Umbilical cord (tissue), 2 donors: Measurements from ENCODE around the gene HNRNPU. TPM values are rescaled to one million over a fixed set of nuclear protein-coding genes. Genes with fewer than 3 reads are reported as not detected.
"Not testable (repeated sequence)": the region's sequence is repeated elsewhere in the genome, so short reads cannot be mapped to it uniquely, and the experiment has no call there.

Experiments
- DNase-seq: peaks from one replicate; pipeline ENCODE4 v3.0.0-alpha.2; 2015; ENCODE audit warnings: low spot score
- total RNA-seq: library from RNA; depleted of rRNA; stranded (reverse); fragments of >200 nt; gene quantifications from one replicate; pipeline ENCODE4 v1.2.3, GENCODE V29; 2014; ENCODE audit warnings: low replicate concordance; ENCODE audit not compliant: insufficient read depth

Gene HNRNPU
- total RNA-seq, 1 donor from 2014 or later, result 401 TPM

DNA sequence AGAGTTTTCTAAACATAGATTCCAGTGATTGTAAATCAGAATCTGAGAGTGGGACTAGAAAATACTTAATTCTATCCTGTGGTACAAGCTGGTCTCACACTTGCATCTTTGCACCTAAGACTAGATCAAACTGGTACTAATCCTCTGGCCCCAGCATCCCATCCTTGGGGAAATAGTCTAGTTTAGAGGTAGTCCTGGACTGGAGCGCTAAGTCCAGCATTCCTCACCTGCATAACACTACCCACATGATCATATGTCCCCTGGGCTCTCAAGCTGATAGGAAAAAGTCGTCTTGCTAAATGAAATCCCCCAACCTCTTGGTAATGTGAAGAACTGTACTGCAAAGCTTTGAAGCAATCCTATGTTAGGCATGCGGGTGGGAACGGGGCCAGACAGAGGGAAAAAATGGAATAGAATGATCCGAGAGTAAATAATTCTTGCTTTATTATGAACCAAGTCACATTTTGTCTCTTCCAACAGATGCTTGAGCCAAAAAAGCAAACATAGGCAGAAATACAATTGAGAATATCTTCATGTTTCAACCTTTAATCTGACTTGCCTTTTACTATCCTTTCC, 24.0 kb downstream of the HNRNPU start:
- no peak for DNase-seq

DNA sequence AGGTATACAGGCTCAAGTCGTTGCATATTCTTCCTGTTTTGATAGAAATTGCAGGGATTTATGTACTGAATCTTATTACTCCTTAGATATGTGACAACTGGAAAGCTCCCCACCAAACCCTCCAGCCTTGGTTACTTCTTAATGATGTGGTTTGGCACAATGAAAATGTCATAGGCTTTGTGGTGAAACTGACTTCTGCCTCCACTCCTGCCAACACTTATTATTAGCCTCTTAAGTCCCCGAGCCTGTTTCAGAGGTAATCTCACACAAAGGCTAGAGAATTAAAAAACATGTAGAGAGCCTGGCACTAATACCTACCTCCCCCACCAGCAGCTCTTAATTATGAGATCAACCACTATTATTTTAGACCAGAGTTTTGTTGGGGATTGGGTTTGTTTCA, 24.7 kb downstream of the HNRNPU start:
- DNase-seq, result no peak

DNA sequence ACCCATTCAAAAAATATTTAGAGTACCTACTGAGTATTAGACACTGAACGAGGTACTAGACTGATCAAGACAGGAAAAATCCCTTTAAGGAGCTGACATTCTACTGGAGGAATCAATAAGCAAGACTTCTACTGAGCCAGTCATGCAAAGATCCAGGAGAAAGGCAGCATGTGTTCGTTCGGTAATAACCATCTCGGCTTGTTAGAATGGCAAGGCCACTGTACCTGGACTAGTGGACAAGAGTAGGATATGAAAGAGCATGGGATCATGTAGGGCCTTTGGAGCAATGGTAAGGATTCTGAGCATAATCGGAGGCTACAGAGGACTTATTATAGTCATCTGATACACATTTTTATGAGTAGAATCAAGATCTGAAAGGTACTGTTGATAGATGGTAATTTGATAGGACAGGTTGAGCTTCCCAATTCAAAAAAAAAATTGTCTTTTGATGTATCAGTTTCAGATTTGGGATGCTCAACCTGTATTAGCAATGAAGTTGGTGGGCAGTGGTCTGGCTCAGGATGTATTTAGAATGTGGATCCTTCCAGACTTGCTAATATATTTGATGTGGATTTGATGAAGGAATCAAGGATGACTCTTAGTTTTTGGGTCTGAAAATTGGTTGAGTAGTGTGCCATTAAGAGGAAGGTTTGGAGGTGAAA, 26.6 kb downstream of the HNRNPU start:
- no peak for DNase-seq

DNA sequence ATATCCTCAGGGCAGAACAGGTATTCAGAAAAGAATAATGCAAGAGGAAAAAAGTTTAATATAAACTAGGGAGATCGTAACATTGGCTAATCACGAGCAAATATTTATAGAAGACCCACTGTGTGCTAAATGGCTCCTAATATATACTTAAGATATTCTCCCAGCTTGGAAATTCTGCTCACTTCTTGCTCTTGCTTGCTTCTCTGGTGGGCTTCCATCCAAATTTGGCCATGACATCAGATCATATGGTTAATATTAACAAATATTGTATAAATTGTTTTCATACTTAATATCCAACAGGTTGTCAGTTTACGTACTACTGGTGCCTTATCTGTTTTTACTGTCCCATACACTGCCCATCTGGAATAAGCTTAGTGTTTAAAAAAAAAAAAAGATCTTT, 27.8 kb downstream of the HNRNPU start:
- DNase-seq, result no peak

DNA sequence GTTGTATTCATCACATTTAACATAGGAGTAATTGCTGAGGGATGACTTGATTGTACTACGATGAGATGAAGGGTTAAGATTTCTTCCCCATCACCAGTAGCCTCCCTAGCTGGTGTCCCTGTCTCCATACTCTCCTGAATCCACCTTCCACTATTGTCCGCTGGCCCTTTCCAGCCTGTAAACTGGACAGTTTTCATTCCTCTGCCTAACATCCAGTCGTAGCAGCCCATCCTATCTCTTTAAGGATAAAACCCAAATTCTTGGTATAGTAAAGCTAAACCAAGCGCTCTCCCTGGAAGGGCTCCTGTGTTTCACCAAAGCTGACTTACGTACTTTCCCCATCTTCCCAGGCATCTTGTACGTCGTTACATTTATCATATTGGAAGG, 28.2 kb downstream of the HNRNPU start:
- DNase-seq, result peak; percentile 63

DNA sequence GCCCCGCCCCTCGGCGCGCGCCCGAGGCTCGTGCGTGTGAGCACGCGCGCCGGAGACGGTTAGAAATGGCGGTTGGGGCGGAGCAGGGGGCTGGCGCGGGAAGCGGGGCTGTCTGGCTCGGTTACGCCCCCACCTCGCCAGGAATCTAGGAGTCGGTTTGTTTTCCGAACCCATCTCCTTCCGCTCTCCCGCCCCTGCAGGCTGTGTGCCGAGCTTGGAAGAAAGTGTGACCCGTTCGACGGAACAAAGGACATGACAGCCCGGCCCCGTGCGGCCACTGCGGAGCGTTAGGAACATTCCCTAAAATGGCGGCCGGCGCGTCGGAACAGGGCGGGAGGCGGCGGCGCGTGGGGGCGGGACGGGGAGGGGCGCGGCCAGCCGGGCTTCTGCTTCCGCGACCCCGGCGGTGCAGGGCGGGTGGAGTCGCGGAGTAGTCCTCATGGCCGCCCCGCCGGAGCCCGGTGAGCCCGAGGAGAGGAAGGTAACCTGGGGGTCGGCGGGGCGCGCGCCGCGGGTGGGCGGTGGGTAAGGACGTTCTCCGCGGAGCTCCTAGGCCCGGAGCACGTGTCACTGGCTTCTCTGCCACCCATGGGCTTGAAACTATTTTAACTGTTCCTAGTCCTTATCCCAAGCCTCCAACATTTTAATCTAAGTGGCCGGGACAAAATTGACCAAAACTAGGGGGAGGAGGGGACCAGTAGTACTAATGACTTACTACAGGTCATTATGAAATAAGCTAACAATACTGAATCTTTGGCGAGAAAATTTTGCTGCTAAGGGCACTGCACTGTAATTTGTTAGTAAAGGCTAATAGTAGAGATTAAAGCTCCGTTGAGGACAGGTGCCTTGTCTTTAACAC, 28.8 kb downstream of the HNRNPU start, which contains the start of gene COX20:
COX20 (plus strand) TSS at position 383 of the 859 bp plus-strand sequence; CDS start at position 440, 57 bp downstream.
- peak; percentile 96 for DNase-seq

DNA sequence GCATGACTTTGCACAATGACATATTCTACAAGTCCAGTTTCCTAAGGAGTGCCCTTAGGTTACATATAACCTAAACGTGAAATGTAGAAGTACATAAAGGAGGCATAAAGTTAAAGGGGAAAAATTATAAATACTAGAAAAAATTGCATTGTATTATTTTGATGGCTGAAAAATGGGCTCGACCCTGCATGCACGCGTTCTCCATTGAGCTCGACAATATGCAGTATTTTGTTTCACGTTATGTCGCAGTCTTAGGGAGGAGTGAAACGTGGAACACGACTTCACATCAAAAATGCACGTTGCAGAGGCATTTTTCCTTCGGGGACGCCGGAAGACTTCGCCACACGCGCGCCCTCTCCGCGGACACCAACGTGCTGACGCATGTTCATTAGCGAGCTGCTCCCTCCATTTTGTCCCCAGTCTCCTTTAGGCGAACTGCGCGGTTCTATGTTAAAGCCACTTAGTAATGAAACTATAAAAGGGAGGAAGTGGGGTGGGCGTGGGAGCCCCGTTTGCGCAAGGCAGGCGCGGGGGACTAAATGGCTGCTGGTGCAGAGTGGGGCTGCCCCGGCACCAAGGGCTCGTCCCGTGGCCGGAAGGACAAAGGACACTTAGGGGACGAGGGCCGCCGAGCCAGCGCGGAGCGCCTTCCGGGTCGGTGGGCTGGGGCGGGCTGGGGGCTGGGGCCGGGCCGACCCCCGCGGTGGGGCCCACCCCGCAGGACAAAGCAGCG, 29.6 kb downstream of the HNRNPU start:
- peak; percentile 96 for DNase-seq

DNA sequence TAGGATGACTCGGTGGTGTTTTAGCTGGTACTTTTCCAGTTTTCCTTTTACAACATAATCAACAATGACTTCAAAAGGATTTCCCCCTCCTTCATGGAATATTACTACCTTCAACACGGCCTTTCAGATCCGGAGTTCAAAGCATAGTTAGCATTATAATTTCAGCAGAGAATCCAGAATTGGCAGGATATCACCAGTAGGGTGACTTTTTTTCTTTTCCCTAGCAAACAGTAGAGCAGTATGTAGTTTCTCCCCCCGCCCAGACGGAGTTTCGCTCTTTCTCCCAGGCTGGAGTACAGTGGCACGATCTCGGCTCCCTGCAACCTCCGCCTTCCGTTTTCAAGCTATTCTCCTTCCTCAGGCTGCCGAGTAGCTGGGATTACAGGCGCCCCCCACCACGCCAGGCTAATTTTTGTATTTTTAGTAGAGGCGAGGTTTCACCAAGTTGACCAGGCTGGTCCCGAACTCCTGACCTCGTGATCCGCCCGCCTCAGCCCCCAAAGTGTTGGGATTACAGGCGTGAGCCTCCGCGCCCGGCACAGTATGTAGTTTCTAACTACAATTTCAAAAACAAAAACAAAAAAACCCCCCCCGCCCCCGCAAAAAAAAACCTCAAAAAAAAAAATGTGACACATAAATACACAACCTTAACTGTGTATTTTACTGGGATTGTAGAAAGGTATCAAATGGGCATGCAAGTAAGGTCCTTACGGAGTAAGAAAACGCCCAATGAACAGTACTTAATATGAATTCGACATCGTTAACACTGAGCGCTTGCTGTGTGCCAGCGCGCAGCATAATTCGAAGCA, 30.4 kb downstream of the HNRNPU start:
- DNase-seq, result peak; percentile 87

DNA sequence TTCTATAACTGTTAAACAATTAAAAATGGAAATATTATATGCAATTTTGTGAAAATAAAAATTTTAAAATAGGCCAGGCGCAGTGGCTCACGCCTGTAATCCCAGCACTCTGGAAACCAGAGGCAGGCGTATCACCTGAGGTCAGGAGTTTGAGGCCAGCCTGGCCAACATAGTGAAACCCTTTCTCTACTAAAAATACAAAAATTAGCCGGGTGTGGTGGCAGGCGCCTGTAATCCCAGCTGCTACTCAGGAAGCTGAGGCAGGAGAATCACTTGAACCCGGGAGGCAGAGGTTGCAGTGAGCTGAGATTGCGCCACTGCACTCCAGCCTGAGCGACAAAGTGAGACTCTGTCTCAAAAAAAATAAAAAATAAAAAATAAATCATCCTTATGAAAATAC, 31.1 kb downstream of the HNRNPU start:
- DNase-seq, result not testable (repeated sequence)

DNA sequence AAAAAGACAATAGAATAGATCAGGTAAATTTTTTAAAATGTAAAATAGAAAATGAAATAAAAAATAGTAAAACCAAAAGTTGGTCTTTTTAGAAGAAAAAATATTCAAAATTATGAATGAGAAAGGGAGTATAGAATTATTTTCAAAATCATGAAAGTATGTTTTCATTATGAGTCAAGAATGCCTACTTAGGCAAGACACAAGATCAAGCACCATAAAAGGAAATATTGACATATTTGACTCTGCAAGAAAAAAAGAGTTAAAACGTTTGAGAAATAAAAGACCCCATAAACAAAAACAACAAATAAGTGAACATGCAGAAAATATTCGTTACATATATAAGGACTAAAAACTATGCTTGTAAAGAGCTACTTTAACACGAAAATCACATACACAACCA, 33.7 kb downstream of the HNRNPU start:
- no peak for DNase-seq

DNA sequence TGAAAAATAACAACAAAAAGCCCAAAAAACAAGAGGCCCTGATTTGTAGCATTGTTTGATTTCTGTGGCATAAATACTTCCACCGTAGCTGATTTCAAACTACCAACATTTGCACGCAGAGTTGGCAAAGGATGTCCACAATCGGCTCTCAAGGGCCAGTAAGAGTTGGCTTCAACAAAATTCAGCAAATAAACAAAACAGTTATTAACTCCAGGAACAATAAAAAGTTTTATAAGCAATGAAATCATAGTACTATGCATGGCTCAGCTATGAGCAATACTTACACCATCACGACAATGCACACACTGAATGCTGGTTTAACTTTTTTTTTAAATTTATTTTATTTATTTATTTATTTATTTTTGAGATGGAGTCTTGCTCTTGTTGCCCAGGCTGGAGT, 37.6 kb downstream of the HNRNPU start:
- DNase-seq, result no peak

DNA sequence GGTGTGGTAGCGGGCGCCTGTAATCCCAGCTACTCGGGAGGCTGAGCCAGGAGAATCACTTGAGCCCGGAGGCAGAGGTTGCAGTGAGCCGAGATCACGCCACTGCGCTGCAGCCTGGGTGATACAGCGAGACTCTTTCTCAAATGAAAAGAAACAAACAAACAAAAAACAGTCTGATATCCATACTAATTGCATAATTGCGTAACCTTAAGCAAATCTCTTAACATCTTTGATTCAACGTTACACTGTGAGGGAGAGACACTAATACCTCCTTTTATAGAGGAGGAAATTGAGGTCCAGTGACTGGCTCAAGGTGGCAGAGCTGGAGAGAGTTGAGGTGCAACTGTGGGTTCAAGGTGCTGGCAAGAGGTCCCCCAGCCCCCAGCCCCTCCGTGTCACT, 41.5 kb downstream of the HNRNPU start:
- no peak for DNase-seq

DNA sequence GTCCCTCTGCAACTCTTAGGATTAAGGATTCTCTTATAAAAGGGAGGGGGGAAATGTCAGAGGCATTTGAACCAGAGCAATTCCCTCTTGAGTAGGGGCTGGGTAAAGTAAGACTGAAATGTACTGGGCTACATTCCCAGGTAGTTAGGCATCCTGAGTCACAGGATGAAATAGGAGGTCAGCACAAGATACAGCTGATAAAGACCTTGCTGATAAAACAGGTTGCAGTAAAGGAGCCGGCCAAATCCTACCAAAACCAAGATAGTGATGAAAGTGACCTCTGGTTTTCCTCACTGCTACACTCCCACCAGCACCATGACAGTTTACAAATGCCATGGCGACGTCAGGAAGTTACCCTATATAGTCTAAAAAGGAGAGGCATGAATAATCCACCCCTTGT, 43.2 kb downstream of the HNRNPU start:
- no peak for DNase-seq

DNA sequence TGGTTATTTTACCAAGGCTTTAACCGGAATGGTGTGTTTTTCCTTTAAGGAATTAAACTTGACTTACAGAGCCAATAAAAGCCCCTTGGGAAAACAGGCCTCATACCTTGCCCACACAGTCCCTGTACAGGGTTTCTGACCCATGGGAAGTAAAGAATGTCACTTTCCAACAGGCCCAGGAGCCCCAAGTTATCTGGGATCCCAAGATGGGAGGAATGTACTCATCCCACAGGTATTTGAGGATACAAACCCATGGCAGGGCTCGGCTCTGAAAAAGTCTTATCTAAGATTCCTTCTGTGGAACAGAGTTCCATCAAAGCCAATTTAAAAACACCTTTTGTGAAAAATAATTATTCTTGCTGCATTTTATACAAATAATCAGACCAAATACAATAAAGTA, 44.2 kb downstream of the HNRNPU start:
- no peak for DNase-seq

DNA sequence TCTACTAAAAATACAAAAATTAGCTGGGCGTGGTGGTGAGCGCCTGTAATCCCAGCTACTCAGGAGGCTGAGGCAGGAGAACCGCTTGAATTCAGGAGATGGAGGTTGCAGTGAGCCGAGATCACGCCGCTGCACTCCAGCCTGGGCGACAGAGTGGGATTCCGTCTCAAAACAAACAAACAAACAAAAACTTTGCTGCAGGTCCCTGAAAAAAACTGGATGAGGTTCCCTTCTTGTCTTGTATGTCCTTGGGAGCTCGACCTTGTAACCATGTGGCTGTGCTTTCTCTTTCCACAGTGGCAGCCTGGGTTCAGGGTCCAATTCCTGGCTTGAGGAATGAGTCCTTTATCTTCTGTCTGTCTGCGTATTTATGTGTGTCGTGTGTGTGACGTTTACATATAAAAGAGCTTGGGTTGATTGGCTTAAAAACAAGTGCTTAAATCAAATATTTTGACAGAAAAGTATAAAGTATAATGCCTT, 46.9 kb downstream of the HNRNPU start:
- DNase-seq, result no peak

DNA sequence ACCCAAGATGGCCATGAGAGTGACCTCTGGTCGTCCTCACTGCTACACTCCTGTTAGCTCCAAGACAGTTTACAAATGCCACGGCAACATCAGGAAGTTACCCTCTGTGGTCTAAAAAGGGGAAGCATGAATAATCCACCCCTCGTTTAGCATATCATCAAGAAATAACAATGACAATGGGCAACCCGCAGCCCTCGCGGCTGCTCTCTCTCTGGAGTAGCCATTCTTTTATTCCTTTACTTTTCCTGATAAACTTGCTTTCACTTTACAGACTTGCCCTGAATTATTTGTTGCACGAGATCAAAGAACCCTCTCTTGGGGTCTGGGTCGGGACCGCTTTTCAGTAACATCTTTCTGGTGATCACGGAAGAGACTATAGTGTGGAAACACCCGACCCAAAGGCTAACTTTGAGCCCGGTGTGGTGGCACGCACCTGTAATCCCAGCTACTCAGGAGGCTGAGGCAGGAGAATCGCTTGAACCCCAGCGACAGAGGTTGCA, 48.7 kb downstream of the HNRNPU start:
- no peak for DNase-seq

DNA sequence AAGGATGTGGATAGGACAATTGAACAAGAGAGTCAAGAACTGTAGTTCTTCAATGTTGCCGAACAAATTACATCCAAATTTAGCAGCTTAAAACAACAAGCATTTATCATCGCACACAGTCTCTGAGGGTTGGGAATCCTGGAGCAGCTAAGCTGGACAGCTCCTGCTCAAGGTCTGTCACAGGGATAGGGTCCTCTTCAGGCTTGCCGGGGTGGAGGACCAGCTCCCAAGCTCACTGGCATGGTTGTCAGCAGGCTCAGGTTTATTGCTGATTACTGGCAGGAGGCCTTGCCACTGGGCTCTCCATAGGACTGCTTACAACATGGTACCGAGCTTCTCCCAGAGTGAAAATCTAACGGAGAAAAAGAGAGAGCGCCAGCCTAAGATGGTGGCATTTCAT, 51.0 kb downstream of the HNRNPU start:
- DNase-seq, result no peak

DNA sequence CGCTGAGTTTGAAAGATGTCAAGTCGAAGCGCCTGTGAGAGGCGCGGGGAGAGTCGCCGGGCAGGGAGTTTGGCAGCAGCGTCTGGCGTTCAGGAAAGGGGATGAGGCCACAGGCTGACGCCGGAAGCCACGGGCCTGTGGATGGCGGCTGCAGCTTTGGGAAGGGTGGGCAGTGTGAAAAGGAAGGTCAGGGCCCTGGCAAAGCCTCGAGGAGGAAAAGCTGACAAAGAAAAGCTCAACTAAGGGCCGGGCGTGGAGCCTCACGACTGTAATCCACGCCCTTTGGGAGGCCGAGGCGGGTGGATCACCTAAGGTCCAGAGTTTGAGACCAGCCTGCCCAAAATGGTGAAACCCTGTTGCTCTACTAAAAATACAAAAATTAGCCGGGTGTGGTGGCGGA, 54.1 kb downstream of the HNRNPU start:
- DNase-seq, result no peak

DNA sequence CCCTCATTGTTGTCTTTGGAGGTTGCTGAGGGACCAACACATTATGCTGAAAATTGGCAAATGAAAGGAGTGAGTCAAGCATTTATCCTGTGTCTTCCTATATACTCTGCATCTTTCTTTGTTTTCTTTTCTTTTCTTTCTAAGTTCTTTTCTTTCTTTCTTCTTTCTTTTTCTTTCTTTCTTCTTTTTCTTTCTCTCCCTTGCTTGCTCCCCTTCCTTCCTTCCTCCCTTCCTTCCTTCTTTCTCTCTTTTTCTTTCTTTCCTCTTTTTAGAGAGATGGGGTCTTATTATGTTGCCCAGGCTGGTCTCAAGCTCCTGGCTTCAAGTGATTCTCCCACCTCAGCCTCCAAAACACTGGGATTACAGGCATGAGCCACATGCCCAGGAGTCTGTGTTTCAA, 57.2 kb downstream of the HNRNPU start:
- no peak for DNase-seq

DNA sequence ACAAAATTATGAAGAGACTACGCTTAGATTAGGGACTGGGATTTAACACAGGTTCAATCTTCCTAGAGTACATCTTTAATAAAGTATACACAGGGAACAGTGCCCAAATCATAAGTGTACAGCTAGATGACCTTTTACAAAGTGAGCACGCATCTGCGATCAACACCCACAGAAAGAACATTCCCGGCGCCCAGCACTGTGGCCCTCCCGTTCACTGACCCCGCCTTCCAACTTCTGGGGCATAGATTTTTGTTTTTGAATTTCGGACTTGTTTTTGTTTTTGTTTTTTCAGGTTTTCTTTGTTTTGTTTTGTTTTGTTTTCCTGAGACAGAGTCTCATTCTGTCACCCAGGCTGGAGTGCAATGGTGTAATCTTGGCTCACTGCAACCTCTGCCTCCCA, 59.5 kb downstream of the HNRNPU start:
- DNase-seq, result no peak
